HG03565 (cell line): ENCODE data around the gene EPG5.
A peak's percentile ranks its signal among the peaks of the same experiment; 100 is the strongest.
"Not testable (repeated sequence)": the region's sequence is repeated elsewhere in the genome, so short reads cannot be mapped to it uniquely, and the experiment has no call there.

ENCODE experiments used
- ATAC-seq: cut with Tn5 transposase; IDR thresholded peaks from one replicate; pipeline ENCODE4 v1.9.1; 2021; ENCODE audit warnings: mild to moderate bottlenecking, moderate library complexity; ENCODE audit not compliant: unreplicated experiment

Gene EPG5, protein sequence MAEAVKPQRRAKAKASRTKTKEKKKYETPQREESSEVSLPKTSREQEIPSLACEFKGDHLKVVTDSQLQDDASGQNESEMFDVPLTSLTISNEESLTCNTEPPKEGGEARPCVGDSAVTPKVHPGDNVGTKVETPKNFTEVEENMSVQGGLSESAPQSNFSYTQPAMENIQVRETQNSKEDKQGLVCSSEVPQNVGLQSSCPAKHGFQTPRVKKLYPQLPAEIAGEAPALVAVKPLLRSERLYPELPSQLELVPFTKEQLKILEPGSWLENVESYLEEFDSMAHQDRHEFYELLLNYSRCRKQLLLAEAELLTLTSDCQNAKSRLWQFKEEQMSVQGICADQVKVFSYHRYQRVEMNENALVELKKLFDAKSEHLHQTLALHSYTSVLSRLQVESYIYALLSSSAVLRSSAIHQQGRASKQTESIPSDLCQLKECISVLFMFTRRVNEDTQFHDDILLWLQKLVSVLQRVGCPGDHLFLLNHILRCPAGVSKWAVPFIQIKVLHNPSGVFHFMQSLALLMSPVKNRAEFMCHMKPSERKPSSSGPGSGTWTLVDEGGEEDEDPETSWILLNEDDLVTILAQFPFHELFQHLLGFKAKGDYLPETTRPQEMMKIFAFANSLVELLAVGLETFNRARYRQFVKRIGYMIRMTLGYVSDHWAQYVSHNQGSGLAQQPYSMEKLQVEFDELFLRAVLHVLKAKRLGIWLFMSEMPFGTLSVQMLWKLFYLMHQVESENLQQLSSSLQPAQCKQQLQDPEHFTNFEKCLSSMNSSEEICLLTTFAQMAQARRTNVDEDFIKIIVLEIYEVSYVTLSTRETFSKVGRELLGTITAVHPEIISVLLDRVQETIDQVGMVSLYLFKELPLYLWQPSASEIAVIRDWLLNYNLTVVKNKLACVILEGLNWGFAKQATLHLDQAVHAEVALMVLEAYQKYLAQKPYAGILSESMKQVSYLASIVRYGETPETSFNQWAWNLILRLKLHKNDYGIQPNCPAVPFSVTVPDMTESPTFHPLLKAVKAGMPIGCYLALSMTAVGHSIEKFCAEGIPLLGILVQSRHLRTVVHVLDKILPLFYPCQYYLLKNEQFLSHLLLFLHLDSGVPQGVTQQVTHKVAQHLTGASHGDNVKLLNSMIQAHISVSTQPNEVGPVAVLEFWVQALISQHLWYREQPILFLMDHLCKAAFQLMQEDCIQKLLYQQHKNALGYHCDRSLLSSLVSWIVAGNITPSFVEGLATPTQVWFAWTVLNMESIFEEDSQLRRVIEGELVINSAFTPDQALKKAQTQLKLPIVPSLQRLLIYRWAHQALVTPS (N-terminal part only)

DNA sequence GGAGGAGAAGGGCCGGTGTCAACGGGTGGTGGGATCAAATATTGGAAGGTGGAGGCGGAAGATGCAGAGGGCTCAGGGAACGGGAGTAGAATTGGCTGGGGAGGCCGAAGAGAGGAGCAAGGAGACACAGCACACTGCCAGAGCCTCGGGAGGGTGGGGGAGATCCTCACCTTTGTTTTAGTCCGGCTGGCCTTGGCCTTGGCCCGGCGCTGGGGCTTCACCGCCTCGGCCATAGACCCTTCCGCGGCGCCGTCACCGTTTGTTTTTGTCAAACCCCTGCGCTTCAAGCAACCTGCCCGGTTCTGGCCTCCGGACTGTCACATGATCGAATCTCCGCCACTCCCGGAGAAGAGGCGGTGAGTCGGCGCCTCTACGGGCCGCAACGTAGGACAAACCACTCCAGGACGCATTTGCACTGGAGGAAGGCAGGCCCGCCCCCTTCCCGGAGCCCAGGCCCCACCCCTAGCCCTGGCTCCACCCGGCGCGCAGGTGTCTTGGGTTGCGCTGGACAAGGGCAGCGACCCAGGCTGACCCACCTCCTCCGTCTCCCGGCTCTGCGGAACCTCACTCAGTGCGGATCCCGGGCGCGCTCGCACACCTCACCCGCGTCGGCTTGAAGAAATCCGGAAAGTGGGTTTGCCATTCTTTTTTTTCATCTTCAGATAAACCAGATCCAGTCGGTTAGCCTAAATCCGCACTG is at the start of gene EPG5:
TSS of gene EPG5 (minus strand) at position 323 of the 700 bp plus-strand sequence. CDS start at position 233, 90 bp downstream.
- ATAC-seq = peak; percentile 94

DNA sequence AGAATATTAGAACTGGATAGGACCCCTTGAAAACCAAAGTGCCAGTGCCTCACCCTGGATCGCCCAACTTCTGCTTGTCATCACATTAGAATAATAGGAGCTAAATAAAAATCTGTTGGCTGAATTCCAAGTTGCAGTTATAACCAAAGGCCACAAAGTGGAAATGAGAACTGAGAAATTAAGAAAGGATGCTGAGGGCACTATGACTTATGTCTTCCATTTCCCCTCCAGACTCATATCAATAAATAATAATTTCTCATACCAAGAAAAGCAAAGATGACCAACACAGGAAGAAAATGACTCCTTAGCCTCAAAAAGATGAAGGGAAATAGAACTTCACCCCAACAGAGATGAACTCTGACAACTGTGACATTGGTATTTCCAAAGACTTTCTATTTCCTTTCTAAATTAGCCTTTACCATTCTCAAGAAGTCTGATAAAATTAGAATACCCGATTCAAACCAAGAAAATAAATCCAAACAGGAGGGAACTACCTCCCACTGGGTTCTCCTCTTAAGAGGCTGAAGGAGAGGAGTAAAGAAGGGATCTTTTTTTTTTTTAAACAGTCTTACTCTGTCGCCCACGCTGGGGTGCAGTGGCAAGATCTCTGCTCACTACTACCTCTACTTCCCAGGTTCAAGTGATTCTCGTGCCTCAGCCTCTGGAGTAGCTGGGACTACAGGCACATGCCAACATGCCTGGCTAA is 46.5 kb upstream of the EPG5 start:
- peak; percentile 61 for ATAC-seq

DNA sequence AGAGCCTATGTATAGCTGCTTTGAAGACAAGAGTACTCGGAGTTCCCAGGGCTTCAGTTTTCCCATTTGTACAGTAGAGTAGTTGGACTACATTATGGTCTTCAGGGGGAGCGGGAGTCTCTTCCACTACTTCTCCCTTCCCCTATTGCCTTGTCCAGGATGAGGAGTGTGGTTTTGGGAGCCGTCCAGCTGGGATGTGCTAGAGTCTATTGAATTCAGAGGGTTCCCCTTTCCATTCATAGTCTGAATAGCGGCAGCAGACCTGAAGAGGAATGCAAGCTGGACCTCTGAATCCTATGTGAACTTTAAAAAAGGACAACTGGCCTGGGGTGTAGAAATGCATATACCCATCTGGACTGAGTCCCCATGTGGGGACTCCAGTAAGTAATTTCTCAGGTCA is 43.5 kb upstream of the EPG5 start:
- ATAC-seq = no peak

DNA sequence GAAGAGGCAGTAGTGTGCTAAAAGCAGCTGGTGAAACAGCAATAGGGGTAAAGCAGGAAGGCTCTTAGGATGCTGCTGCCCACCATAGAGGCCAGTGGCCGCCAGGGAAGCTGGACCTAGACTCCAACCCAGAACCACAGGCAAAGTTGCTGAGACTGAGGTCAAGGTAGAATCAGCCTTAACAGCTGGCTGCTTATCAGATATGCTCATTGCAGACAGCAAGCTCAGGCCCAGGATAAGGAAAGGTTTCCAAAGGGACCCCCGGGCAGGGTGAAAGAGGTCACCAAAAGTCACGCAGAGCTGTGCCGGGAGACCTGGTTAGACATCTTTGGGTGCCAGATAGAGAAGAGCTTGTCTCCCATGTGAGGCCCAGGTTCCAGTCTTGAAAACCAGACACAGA is 42.9 kb upstream of the EPG5 start:
- no peak for ATAC-seq

DNA sequence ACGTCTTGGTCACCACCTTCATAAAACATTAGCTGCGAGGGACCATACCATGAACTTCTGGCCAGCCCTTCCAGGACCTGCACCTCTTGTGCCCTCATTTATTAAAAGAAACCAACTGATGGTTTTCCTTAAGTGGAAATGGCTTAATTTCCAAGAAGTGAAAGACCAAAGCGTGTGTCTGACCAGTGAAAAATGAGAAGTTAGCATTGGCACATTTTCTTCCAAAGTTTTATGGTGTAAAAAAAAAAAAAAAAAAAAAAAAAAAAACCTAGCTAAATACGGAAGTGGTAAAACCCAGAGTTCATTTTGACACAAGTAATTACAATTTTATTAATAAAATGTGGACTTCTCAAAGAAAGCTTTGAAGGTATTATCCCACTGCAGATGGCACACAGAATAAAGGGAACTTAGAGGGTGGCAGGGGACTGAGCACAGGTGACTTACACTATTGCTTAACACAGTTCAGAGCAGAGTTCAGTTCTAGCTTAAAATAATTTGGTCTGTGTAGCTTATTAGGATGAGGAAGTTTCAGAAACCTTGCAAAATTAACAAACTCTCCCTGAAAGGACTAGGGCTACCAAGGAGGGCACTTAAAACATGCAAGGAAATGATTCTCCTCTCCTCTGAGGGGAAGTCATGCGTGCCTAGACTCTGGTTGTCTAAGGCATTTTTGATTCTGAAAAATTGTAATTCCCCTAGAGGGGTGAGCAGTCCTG is 42.2 kb upstream of the EPG5 start:
- ATAC-seq = no peak

DNA sequence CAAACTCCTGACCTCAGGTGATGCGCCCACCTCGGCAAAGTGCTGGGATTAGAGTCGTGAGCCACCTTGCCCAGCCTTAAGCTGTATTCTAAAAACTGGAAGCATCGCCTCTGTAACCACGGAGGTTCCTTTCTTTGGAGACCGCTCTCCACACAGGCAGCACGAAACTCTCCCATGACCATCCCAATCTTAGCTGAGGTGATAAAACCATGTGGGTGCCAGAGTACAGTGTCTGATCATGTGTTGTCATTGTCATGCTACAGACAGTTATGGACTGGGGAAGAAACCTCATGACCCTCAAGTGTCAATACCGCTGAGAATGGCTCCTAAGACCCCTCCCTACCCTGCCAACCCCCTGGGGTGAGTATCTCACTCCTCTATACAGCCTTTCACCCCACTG is 41.4 kb upstream of the EPG5 start:
- ATAC-seq = no peak

DNA sequence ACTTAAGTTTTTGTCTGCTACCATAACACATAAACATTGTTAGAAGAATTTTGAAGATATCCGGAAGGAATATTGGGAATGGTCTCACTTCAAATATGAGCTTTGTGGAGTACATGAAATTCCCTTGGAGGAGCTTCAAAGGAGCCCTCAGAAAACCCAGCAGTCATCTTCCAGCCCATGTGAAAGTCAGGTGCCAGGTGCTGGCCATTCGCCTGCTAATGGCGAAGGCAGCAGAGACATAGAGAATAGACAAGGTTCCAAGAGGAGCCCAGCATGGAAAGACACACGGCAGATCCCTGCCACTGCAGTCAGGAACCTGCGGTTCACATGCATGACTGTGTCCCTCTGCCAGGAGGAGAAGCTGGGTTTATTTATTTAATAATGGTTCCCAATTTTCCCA is 40.0 kb upstream of the EPG5 start:
- ATAC-seq = no peak

DNA sequence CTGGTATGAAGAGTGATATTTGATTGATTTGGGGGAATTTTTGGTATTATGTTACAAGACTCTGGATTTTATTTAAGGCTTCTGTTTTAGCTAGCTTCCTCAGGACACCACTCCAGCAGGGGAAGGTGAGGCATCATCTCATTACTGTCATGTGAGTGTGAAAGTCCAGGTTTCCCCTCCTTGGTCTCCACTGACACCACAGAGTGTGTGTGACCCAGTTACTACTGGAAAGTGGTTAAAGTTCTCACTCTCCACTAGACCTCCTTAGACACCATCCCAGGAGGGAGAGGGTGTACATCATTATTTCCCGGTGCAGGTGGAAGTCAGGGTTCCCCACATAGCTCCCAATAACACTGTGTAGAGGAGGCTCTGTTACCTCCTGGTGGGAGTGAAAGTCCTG is 35.8 kb upstream of the EPG5 start:
- ATAC-seq = no peak

DNA sequence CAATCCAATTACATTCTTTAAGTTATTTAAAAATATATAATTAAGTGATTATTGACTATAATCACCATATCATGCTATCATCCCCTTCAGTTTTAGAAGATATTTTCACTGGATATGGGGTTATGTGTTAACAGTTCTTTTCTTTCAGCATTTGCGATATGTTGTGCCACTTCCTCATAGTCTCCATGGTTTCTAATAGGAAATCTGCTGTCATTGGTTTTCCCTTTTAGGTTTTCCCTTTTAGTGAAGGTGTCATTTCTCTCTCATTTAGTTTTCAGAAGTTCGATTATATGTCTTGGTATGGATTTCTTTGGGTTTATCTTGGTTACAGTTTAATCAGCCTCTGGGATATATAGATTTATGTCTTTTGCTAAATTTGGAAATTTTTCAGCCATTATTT is 34.8 kb upstream of the EPG5 start:
- ATAC-seq = no peak

DNA sequence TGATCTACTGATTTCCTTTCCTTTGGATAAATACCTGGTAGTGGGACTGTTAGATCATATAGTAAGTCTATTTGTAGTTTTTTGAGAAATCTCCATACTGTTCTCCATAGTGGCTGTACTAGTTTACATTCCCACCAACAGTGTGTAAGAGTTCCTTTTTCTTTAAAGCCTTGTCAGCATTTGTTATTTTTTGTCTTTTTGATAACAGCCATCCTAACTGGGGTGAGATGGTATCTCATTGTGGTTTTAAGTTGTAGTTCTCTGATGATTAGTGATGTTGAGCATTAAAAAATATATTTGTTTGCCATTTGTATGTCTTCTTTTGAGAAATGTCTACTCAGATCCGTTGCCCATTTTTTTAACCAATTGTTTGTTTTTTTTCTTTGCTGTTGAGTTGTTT is 33.9 kb upstream of the EPG5 start:
- ATAC-seq = no peak

DNA sequence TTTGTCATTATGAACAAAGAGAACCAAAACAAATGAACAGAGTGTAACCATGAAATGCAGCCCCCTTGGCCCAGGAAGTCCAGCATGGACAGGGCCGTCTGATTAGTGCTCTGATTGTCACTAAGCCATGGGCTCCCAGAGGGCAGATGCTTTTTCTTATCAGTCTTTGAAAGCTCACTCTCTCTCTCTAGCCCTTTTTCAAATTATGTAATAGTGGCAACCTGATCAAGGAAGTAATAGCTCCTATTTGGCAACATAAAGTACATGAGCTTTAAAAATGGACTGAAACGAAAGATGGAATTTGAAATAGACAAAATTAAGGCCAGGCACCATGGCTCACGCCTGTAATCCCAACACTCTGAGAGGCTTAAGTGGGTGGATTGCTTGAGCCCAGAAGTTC is 32.4 kb upstream of the EPG5 start:
- ATAC-seq = no peak

DNA sequence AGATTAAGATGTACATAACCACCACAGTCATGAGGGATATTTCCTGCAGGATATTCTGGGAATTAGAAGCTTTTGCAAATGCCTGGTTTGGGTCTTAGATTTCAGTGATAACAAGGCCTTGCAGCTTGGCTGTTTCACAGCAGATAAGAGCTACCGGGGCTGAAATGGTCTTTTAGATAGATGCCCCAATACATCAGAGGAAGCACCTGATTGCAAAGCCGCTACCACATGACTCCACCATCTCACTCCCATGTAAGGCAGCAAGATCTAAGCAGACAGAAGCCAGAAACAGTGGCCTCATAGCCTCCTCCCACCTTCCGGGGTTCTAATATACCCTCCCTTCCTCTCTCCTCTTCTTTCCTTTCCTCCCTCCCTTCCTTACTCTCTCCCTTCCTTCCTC is 31.1 kb upstream of the EPG5 start:
- no peak for ATAC-seq

DNA sequence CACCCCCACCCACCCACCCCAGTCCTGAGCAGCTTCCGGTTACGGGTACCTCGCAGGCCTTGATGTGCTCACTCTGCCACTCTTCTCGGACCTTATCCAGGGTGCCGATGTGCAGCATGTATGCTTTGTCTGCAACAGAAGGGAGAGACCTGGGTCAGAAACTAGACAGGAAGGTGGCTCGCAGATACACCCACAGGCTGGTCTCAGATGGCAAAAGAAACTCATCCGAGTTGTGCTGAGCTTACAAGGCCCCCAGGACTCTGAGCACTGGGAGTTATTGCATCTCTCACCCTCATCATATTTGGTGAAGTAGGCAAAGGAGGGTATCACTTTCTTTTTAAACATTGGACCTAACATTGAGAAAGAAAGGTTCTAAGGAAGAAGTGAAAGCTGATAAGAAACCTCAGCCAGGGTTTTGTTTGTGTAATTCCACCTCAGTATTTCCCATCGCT is 30.6 kb upstream of the EPG5 start:
- ATAC-seq = no peak

DNA sequence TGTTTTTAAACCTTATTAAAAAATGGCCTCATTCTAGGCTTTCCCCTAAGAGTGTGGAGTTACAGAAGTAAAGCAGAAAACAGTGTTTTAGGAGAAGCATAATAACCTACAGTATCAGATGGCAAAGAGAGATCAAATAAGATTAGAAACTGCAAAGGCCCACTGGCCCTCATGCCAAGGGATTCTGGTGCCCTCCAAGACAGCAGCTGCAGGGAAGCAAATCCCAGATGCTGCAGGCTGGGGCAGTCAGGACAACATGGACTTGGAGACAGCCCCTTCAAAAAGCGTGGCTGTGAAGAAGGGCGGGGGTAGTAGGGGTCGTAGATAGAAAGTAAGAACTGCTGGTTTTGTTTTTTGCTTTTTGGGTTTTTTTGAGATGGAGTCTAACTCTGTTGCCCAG is 28.3 kb upstream of the EPG5 start:
- ATAC-seq = no peak

DNA sequence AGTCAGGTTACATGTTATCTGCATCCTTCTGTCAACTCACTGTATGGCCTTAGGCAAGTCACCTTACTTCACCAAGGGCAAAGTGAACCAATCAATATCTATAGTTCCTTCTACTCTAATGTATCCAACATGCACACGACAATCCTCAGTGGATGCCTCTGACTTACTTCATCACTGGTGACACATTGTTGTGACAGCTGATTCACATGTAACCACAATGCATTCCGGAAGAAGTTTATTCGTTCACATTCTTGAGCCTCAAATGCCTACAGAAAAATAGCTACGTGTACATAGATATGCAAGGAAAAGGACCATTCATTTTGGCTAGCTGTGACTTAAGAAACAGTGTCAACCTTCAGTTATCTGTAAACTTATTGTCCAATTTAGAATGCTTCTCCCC is 26.3 kb upstream of the EPG5 start:
- ATAC-seq = no peak

DNA sequence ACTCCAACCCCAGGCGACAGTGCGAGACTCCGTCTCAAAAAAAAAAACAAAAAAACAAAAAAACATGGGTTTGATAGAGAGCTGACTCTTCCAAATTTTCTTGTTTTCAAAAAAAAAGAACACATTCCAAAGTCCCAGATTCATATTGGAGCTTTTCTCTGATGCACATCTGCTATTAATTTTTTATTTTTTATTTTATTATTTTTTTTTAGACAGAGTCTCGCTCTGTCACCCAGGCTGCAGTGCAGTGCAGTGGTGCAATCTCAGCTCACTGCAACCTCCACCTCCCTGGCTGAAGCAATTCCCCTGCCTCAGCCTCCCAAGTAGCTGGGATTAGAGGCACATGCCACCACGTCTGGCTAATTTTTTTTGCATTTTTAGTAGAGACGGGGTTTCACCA is 25.4 kb upstream of the EPG5 start:
- ATAC-seq = not testable (repeated sequence)

DNA sequence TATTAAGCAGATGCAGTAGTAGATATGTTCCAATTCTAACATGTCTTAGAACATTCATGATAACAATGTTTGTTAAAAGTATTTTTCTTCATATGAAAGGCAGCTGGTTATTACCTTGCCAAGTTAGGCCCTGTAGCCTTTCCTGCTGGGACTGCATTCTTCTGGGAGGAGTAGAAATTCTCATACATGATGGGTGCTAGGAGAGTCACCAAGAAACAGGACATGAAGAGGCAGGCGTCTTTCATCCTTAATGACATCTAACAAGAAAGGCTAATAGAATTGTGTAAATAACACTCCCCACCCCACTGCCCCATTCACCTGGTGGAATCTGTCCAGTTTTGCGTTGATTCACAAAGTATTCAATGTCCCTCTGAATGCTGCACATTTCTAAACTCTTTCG is 24.7 kb upstream of the EPG5 start:
- no peak for ATAC-seq

DNA sequence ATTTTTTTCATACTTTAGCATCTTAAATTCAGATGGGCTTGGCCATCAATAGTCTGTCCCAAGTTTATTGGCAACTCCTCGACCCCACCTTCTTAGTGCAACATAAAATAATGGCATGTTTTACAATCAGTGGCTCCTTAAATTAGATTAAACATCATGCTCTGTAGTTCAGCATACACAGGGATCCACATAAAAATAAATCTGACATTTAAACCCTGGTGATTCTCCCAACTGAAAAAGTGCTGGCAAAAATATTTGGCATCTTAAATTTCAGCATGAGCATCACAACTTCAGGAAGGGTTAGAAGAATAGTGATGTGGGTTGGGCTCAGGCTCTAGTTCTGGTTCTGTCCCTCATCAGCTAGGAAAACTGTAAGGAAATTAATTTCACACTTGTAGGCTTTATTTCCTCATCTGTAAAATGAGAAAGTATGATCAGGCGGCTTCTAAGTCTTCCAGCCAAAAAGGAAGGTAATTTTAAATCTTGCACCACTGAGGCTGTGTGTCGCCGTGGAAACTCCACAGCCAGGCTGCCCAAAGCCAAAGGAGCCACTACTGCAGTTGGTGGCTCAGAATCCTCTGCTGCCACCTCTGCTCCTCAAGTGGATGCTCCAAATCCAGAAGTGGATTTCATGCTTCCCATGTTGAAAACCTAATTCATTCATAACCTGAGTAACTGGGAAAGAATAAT is 17.6 kb upstream of the EPG5 start:
- ATAC-seq = no peak

DNA sequence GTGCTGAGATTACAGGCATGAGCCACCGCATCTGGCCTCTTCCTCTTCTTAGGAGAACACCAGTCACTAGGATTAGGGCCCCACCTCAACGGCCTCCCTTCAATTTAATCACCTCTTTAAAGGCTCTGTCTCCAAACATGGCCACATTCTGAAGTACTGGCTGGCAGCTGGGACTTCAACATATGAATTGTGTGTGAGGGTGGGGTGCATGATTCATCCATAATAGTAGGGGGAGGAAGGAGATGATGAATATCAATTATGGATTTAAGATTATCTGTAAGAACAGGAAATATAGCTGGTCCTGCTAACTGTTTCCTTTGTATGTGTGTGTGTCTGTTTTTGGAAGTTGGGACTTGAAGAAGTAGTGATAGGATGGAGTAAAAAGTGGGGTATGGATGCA is 14.7 kb upstream of the EPG5 start:
- no peak for ATAC-seq
